Activated CD4-positive, alpha-beta memory T cell treated with anti-CD3 and anti-CD28 coated beads for 36 hours (primary cell): Measurements from ENCODE around the gene LUC7L3. TPM values are rescaled to one million over a fixed set of nuclear protein-coding genes. Genes with fewer than 3 reads are reported as not detected.
A peak's percentile ranks its signal among the peaks of the same experiment; 100 is the strongest.

Experiments
- CTCF ChIA-PET: fragments of 350-600 bp; sonication (Branson Sonifier 250); formaldehyde crosslinking; loops from one replicate; lab custom pipeline; 2021; ENCODE audit warnings: antibody characterized with exemption, inconsistent platforms; lab: Charles Lee
- POLR2A ChIA-PET: fragments of 350-600 bp; sonication (Branson Sonifier 250); formaldehyde crosslinking; loops from one replicate; lab custom pipeline; 2021; ENCODE audit warnings: antibody characterized with exemption; lab: Charles Lee
- DNase-seq: peaks from one replicate; pipeline ENCODE4 v3.0.0-alpha.2; 2020
- H3K27ac Mint-ChIP-seq: one replicate; pipeline ENCODE4 v1.8.0; 2021; ENCODE audit warnings: mixed read lengths
- H3K27me3 Mint-ChIP-seq: one replicate; pipeline ENCODE4 v1.8.0; 2021; ENCODE audit warnings: mixed read lengths
- H3K36me3 Mint-ChIP-seq: one replicate; pipeline ENCODE4 v1.8.0; 2021; ENCODE audit warnings: mixed read lengths
- H3K4me1 Mint-ChIP-seq: one replicate; pipeline ENCODE4 v1.8.0; 2021; ENCODE audit warnings: low read depth, mixed read lengths
- H3K4me3 Mint-ChIP-seq: one replicate; pipeline ENCODE4 v1.8.0; 2021; ENCODE audit warnings: mild to moderate bottlenecking, mixed read lengths
- H3K9me3 Mint-ChIP-seq: one replicate; pipeline ENCODE4 v1.8.0; 2021; ENCODE audit warnings: mixed read lengths
- intact Hi-C: fragments of 100-400 bp; cut with micrococcal nuclease; formaldehyde crosslinking; loops from one replicate; pipeline ENCODE4 v1.15.1; 2023
- total RNA-seq, 2 experiments: library from RNA; stranded (reverse); gene quantifications; one replicate each; pipeline ENCODE4 v1.2.3, GENCODE V29; 2021

LUC7L3 gene
- total RNA-seq, 2 experiments from 2014 or later: 120 to 137 TPM

GRCh38 chr17:50745631-50746030, 26.2 kb downstream of the LUC7L3 start:
- Mint-ChIP-seq H3K36me3 (peaks cover 67% of the 10 kb centered on the region), H3K9me3 (no peaks in the 10 kb centered on the region), H3K4me3 (no peak overlapping the region), H3K27me3 (no peaks in the 10 kb centered on the region), H3K4me1 (peaks cover 2% of the 10 kb centered on the region), H3K27ac (no peak overlapping the region)
- CTCF ChIA-PET: interaction anchor here (1.2 kb wide), 1 partner anchor 37 kb away, joined by 3 read pairs; no protein-coding TSS in a partner anchor
- intact Hi-C loops: no loop called here
- DNase-seq: no peak
- POLR2A ChIA-PET: no interaction called here

GRCh38 chr17:50749245-50749644, 29.8 kb downstream of the LUC7L3 start:
- POLR2A ChIA-PET: no interaction called here
- intact Hi-C loops: no loop called here

GRCh38 chr17:50754521-50754920, 35.1 kb downstream of the LUC7L3 start:
- DNase-seq: no peak
- ChIA-PET POLR2A (interaction anchor here (0.6 kb wide), 1 partner anchor 271 kb away, joined by 4 read pairs; no protein-coding TSS in a partner anchor), CTCF (interaction anchor here (2.7 kb wide), 1 partner anchor 29 kb away, joined by 12 read pairs; no protein-coding TSS in a partner anchor)
- H3K27me3 Mint-ChIP-seq: no peaks in the 10 kb centered on the region
- peaks cover 29% of the 10 kb centered on the region for H3K36me3 Mint-ChIP-seq
- no peaks in the 10 kb centered on the region for H3K9me3 Mint-ChIP-seq
- no peak overlapping the region for H3K4me3 Mint-ChIP-seq
- H3K27ac Mint-ChIP-seq: no peak overlapping the region
- intact Hi-C loops: no loop called here
- H3K4me1 Mint-ChIP-seq: no peaks in the 10 kb centered on the region

More at GRCh38 chr17:50749245-50749644, 29.8 kb downstream of the LUC7L3 start:
- no peaks in the 10 kb centered on the region for H3K9me3 Mint-ChIP-seq
- peak overlapping the region; percentile 33 for H3K27ac Mint-ChIP-seq
- H3K36me3 Mint-ChIP-seq: peaks cover 55% of the 10 kb centered on the region
- DNase-seq: no peak
- H3K4me3 Mint-ChIP-seq: no peak overlapping the region
- CTCF ChIA-PET: no interaction called here
- H3K27me3 Mint-ChIP-seq: no peaks in the 10 kb centered on the region
- H3K4me1 Mint-ChIP-seq: peaks cover 2% of the 10 kb centered on the region

DNA sequence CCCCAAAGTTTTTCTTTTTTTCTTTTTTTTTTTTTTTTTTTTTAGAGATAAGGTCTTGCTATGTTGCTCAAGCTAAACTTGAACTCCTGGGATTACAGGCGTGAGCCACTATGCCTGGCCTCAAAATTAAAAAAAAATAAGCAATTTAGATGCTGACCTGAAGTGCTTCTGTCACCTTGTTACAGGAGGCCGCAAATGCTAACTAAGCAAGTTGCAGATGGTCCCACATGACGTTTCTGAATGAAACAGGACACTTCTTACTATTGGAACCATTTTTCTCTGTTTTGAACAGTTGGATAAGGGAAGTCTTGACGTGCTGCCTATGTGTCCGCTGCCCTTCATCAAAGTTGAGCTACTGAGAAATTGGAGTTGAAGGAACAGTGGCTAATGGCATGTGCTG, 39.1 kb downstream of the LUC7L3 start:
- intact Hi-C loops: no loop called here
- H3K4me1 Mint-ChIP-seq: peaks cover 2% of the 10 kb centered on the region

DNA sequence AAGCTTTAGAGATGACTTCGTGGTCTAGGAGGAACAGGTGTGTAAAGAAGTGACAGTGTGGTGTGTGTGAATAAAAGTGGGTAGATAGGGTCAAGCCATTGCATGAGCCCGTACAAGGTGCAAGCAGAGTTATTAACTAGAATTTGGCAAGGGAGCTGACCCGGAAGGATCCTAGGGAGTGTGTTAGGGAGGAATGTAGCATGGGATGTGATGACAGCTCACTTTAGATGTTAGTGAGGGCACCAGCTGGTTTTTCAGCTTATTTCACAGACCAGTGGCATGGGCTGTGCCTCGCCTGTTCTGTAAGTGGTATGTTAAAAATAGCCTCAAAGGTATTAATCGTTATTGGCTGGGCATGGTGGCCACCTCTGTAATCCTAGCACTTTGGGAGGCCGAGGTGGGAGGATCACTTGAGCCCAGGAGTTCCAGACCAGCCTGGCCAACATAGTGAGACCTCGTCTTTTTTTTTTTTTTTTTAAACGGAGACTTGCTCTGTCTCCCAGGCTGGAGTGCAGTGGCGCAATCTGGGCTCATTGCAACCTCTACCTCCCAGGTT, 39.7 kb downstream of the LUC7L3 start:
- Mint-ChIP-seq H3K27ac (no peak overlapping the region), H3K9me3 (no peaks in the 10 kb centered on the region), H3K4me1 (peaks cover 2% of the 10 kb centered on the region), H3K4me3 (no peak overlapping the region), H3K36me3 (peaks cover 6% of the 10 kb centered on the region), H3K27me3 (peaks cover 3% of the 10 kb centered on the region)
- no peak for DNase-seq
- ChIA-PET POLR2A (no interaction called here), CTCF (interaction anchor here (1.0 kb wide), 1 partner anchor 280 kb away, joined by 3 read pairs; no protein-coding TSS in a partner anchor)
- intact Hi-C loops: no loop called here

More for the DNA sequence above, 39.1 kb downstream of the LUC7L3 start:
- H3K27ac Mint-ChIP-seq: no peak overlapping the region
- no peak overlapping the region for H3K4me3 Mint-ChIP-seq
- no peak for DNase-seq
- ChIA-PET CTCF (interaction anchor here (1.0 kb wide), 1 partner anchor 279 kb away, joined by 3 read pairs; no protein-coding TSS in a partner anchor), POLR2A (no interaction called here)
- no peaks in the 10 kb centered on the region for H3K9me3 Mint-ChIP-seq
- H3K36me3 Mint-ChIP-seq: peaks cover 9% of the 10 kb centered on the region
- peaks cover 2% of the 10 kb centered on the region for H3K27me3 Mint-ChIP-seq

GRCh38 chr17:50762177-50762576, 42.8 kb downstream of the LUC7L3 start:
- no peak overlapping the region for H3K4me3 Mint-ChIP-seq
- no peak overlapping the region for H3K27ac Mint-ChIP-seq
- POLR2A ChIA-PET: interaction anchor here (1.3 kb wide), 1 partner anchor 104 kb away, joined by 3 read pairs; the partner anchor contains the start of gene TOB1
- peaks cover 2% of the 10 kb centered on the region for H3K4me1 Mint-ChIP-seq
- H3K27me3 Mint-ChIP-seq: peaks cover 11% of the 10 kb centered on the region
- no peak for DNase-seq
- CTCF ChIA-PET: interaction anchor here (1.0 to 1.9 kb wide), 3 partner anchors 22 to 294 kb away, joined by 3 to 5 read pairs (median 3); no protein-coding TSS in a partner anchor
- no peaks in the 10 kb centered on the region for H3K9me3 Mint-ChIP-seq
- H3K36me3 Mint-ChIP-seq: no peaks in the 10 kb centered on the region
- intact Hi-C loops: no loop called here

- POLR2A ChIA-PET: interaction anchor here (0.6 to 1.3 kb wide), 3 partner anchors 33 to 103 kb away, joined by 3 read pairs; partner anchors contain the start of gene TOB1
- Mint-ChIP-seq H3K4me3 (no peak overlapping the region), H3K9me3 (no peaks in the 10 kb centered on the region), H3K4me1 (peaks cover 2% of the 10 kb centered on the region), H3K36me3 (no peaks in the 10 kb centered on the region), H3K27me3 (peaks cover 14% of the 10 kb centered on the region), H3K27ac (no peak overlapping the region)
- intact Hi-C loops: no loop called here
- CTCF ChIA-PET: interaction anchor here (0.8 to 1.5 kb wide), 4 partner anchors 9 to 186 kb away, joined by 3 to 5 read pairs (median 4); no protein-coding TSS in a partner anchor
- DNase-seq: no peak
Measured at GRCh38 chr17:50763716-50764475, 44.5 kb downstream of the LUC7L3 start.

- H3K9me3 Mint-ChIP-seq: no peaks in the 10 kb centered on the region
- H3K27ac Mint-ChIP-seq: no peak overlapping the region
- H3K4me3 Mint-ChIP-seq: no peak overlapping the region
- ChIA-PET CTCF (interaction anchor here (1.0 to 2.1 kb wide), 2 partner anchors 18 to 88 kb away, joined by 4 to 7 read pairs; no protein-coding TSS in a partner anchor), POLR2A (no interaction called here)
- no peak for DNase-seq
- intact Hi-C loops: no loop called here
- H3K4me1 Mint-ChIP-seq: peaks cover 2% of the 10 kb centered on the region
- no peaks in the 10 kb centered on the region for H3K36me3 Mint-ChIP-seq
- H3K27me3 Mint-ChIP-seq: peaks cover 14% of the 10 kb centered on the region
Measured at GRCh38 chr17:50764734-50765149, 45.3 kb downstream of the LUC7L3 start.

DNA sequence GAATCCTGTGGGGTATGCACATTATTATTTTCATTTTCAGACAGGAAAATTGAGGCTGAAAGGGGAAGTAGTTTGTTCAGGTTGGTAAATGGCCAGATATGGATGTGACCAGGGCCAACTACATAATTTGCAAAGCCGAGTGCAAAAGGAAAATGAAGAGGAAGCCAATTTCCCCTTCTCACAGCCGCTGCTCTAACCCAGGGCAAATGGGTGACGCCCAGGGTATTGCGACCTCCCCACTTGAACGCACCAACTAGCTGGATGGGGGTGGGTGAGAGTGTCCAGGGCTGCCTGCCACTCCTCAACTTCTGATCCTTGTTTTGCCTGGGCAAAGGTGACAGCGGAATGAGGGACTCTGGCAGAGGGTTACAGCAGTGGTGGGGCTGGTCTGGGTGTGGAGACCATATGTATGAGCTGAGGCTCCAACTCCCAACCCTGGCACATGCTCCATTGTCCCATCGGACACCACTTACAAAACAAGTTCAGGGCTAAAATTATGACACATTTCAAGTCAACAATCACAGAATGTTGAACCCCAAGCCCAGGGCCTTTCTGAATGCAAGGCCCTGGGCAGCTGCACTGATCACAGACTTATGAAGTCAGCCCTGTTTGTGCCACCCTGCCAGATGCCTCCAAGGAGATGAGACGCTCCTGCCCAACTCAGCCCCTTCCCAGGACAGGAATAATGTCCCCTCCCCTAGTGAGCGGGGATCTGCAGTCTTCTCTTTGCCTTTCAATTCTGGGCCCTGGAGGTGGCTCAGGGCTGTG, 46.2 kb downstream of the LUC7L3 start:
- POLR2A ChIA-PET: no interaction called here
- no peaks in the 10 kb centered on the region for H3K9me3 Mint-ChIP-seq
- no peak overlapping the region for H3K27ac Mint-ChIP-seq
- CTCF ChIA-PET: interaction anchor here (0.6 to 2.1 kb wide), 2 partner anchors 17 to 342 kb away, joined by 3 to 7 read pairs; no protein-coding TSS in a partner anchor
- H3K36me3 Mint-ChIP-seq: no peaks in the 10 kb centered on the region
- H3K4me3 Mint-ChIP-seq: no peak overlapping the region
- H3K4me1 Mint-ChIP-seq: peaks cover 2% of the 10 kb centered on the region
- no peak for DNase-seq
- intact Hi-C loops: no loop called here
- peaks cover 14% of the 10 kb centered on the region for H3K27me3 Mint-ChIP-seq

DNA sequence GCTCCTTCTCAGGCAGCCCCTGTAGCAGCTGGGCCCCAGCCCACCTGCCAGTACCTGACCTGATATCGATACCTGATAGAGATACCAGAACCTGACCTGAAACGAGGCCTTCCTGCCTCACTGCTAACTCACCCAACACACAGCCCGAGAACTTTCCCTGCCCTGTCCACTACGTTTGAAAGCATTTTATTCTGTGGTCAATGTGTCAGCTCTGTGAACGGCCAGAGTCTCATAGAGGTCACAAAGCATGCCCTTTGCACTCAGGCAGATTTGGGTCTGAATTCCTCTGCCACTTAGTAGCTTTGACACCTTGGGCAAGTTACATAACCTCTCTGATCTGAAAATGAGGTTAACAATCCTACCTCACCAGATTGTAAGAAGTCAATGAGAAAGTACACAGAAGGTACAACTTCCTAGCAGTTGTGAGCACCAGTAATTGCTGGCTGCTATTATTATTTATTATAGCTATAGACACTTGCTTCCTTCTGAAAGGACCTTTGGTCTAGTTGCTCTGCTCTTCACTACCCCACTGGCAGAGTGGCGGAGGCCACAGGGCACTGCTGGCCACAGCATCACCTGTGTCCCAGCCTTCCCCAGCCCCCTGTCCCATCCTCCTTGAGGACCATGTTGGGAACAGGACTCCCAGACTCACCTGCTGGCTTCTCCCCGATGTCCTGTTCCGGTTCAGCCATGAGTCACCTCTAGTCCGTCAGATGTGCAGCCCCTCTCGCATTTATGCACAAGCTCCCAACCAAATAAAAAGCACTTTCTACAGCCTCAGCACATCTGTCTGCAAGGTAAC, 47.0 kb downstream of the LUC7L3 start:
- Mint-ChIP-seq H3K9me3 (no peaks in the 10 kb centered on the region), H3K27me3 (peaks cover 14% of the 10 kb centered on the region), H3K4me1 (peaks cover 2% of the 10 kb centered on the region), H3K36me3 (no peaks in the 10 kb centered on the region), H3K4me3 (no peak overlapping the region), H3K27ac (no peak overlapping the region)
- DNase-seq: no peak
- ChIA-PET CTCF (interaction anchor here (2.1 kb wide), 1 partner anchor 17 kb away, joined by 7 read pairs; no protein-coding TSS in a partner anchor), POLR2A (no interaction called here)
- intact Hi-C loops: no loop called here

GRCh38 chr17:50767030-50767429, 47.6 kb downstream of the LUC7L3 start:
- Mint-ChIP-seq H3K9me3 (no peaks in the 10 kb centered on the region), H3K27ac (no peak overlapping the region), H3K27me3 (peaks cover 14% of the 10 kb centered on the region), H3K36me3 (no peaks in the 10 kb centered on the region), H3K4me1 (peaks cover 2% of the 10 kb centered on the region), H3K4me3 (no peak overlapping the region)
- POLR2A ChIA-PET: no interaction called here
- intact Hi-C loops: no loop called here
- DNase-seq: no peak
- CTCF ChIA-PET: interaction anchor here (1.4 kb wide), 1 partner anchor 12 kb away, joined by 3 read pairs; no protein-coding TSS in a partner anchor
